ENCODE results near the gene YEATS4.

YEATS4 gene

GRCh38 chr12:69350777-69351176 lies 8.8 kb upstream of the YEATS4 start:
- H3K4me3 ChIP-seq (ENCODE audit: low read length), result no peak overlapping the region
- TF ChIP-seq ZNF274 (IDR thresholded peaks at IDR 0.05; ENCODE audit: low read depth, low read length), result no peak

- TF ChIP-seq ZNF274 (IDR thresholded peaks at IDR 0.05; ENCODE audit: low read depth, low read length), result no peak
- H3K4me3 ChIP-seq (ENCODE audit: low read length), result no peak overlapping the region
Observed at GRCh38 chr12:69351462-69352236, 7.9 kb upstream of the YEATS4 start.

GRCh38 chr12:69352904-69353303 lies 6.6 kb upstream of the YEATS4 start:
- no peak for TF ChIP-seq ZNF274 (IDR thresholded peaks at IDR 0.05; ENCODE audit: low read depth, low read length)
- no peak overlapping the region for H3K4me3 ChIP-seq (ENCODE audit: low read length)

GRCh38 chr12:69354172-69354555 lies 5.4 kb upstream of the YEATS4 start:
- no peak overlapping the region for H3K4me3 ChIP-seq (ENCODE audit: low read length)
- no peak for TF ChIP-seq ZNF274 (IDR thresholded peaks at IDR 0.05; ENCODE audit: low read depth, low read length)

- no peak for TF ChIP-seq ZNF274 (IDR thresholded peaks at IDR 0.05; ENCODE audit: low read depth, low read length)
- no peak overlapping the region for H3K4me3 ChIP-seq (ENCODE audit: low read length)
Observed at GRCh38 chr12:69354556-69355187, 4.9 kb upstream of the YEATS4 start.

GRCh38 chr12:69355363-69356028 lies 4.0 kb upstream of the YEATS4 start:
- no peak for TF ChIP-seq ZNF274 (IDR thresholded peaks at IDR 0.05; ENCODE audit: low read depth, low read length)
- H3K4me3 ChIP-seq (ENCODE audit: low read length), result no peak overlapping the region

- H3K4me3 ChIP-seq (ENCODE audit: low read length), result peak overlapping the region; percentile 74
- TF ChIP-seq ZNF274 (IDR thresholded peaks at IDR 0.05; ENCODE audit: low read depth, low read length), result no peak
Observed at GRCh38 chr12:69360348-69360672, 767 bp downstream of the YEATS4 start.

GRCh38 chr12:69366796-69367195 lies 7.3 kb downstream of the YEATS4 start:
- H3K4me3 ChIP-seq (ENCODE audit: low read length), result no peak overlapping the region
- no peak for TF ChIP-seq ZNF274 (IDR thresholded peaks at IDR 0.05; ENCODE audit: low read depth, low read length)

GRCh38 chr12:69368171-69368570 lies 8.6 kb downstream of the YEATS4 start:
- TF ChIP-seq ZNF274 (IDR thresholded peaks at IDR 0.05; ENCODE audit: low read depth, low read length), result no peak
- no peak overlapping the region for H3K4me3 ChIP-seq (ENCODE audit: low read length)

GRCh38 chr12:69383074-69383473 lies 23.5 kb downstream of the YEATS4 start:
- no peak overlapping the region for H3K4me3 ChIP-seq (ENCODE audit: low read length)
- no peak for TF ChIP-seq ZNF274 (IDR thresholded peaks at IDR 0.05; ENCODE audit: low read depth, low read length)

- no peak overlapping the region for H3K4me3 ChIP-seq (ENCODE audit: low read length)
- TF ChIP-seq ZNF274 (IDR thresholded peaks at IDR 0.05; ENCODE audit: low read depth, low read length), result no peak
Observed at GRCh38 chr12:69385038-69385437, 25.5 kb downstream of the YEATS4 start.

- H3K4me3 ChIP-seq (ENCODE audit: low read length), result no peak overlapping the region
- TF ChIP-seq ZNF274 (IDR thresholded peaks at IDR 0.05; ENCODE audit: low read depth, low read length), result no peak
Observed at GRCh38 chr12:69386921-69387320, 27.4 kb downstream of the YEATS4 start.

- H3K4me3 ChIP-seq (ENCODE audit: low read length), result no peak overlapping the region
- TF ChIP-seq ZNF274 (IDR thresholded peaks at IDR 0.05; ENCODE audit: low read depth, low read length), result no peak
Observed at GRCh38 chr12:69388371-69388770, 28.8 kb downstream of the YEATS4 start.

GRCh38 chr12:69389831-69390230 lies 30.3 kb downstream of the YEATS4 start:
- TF ChIP-seq ZNF274 (IDR thresholded peaks at IDR 0.05; ENCODE audit: low read depth, low read length), result no peak
- no peak overlapping the region for H3K4me3 ChIP-seq (ENCODE audit: low read length)

All from GM08714 (cell line).